ENCODE data around the gene TMEM51.
A peak's percentile ranks its signal among the peaks of the same experiment; 100 is the strongest.

TMEM51 gene

GRCh38 chr1:15206418-15207030, 53.0 kb downstream of the TMEM51 start:
- DNase-seq, result no peak
- in situ Hi-C loops (cut with MboI; ENCODE audit: low pct_unique_long_range_greater_than_20kb, low sequenced_read_pairs), result no loop called here

- DNase-seq, result no peak
- in situ Hi-C loops (cut with MboI; ENCODE audit: low pct_unique_long_range_greater_than_20kb, low sequenced_read_pairs), result no loop called here
Measured at GRCh38 chr1:15207031-15207828, 53.7 kb downstream of the TMEM51 start.

GRCh38 chr1:15207829-15208429, 54.4 kb downstream of the TMEM51 start:
- in situ Hi-C loops (cut with MboI; ENCODE audit: low pct_unique_long_range_greater_than_20kb, low sequenced_read_pairs), result no loop called here
- no peak for DNase-seq

- in situ Hi-C loops (cut with MboI; ENCODE audit: low pct_unique_long_range_greater_than_20kb, low sequenced_read_pairs), result no loop called here
- no peak for DNase-seq
Measured at GRCh38 chr1:15210651-15211375, 57.3 kb downstream of the TMEM51 start.

- in situ Hi-C loops (cut with MboI; ENCODE audit: low pct_unique_long_range_greater_than_20kb, low sequenced_read_pairs), result no loop called here
- no peak for DNase-seq
Measured at GRCh38 chr1:15211424-15211823, 57.9 kb downstream of the TMEM51 start.

GRCh38 chr1:15212216-15212953, 58.8 kb downstream of the TMEM51 start:
- in situ Hi-C loops (cut with MboI; ENCODE audit: low pct_unique_long_range_greater_than_20kb, low sequenced_read_pairs), result no loop called here
- DNase-seq, result no peak

- no peak for DNase-seq
- in situ Hi-C loops (cut with MboI; ENCODE audit: low pct_unique_long_range_greater_than_20kb, low sequenced_read_pairs), result no loop called here
Measured at GRCh38 chr1:15212954-15213291, 59.4 kb downstream of the TMEM51 start.

- no peak for DNase-seq
- in situ Hi-C loops (cut with MboI; ENCODE audit: low pct_unique_long_range_greater_than_20kb, low sequenced_read_pairs), result no loop called here
Measured at GRCh38 chr1:15213341-15213821, 59.8 kb downstream of the TMEM51 start.

- in situ Hi-C loops (cut with MboI; ENCODE audit: low pct_unique_long_range_greater_than_20kb, low sequenced_read_pairs), result no loop called here
- DNase-seq, result no peak
Measured at GRCh38 chr1:15214527-15214926, 61.0 kb downstream of the TMEM51 start.

- in situ Hi-C loops (cut with MboI; ENCODE audit: low pct_unique_long_range_greater_than_20kb, low sequenced_read_pairs), result no loop called here
- DNase-seq, result no peak
Measured at GRCh38 chr1:15215116-15215515, 61.6 kb downstream of the TMEM51 start.

- in situ Hi-C loops (cut with MboI; ENCODE audit: low pct_unique_long_range_greater_than_20kb, low sequenced_read_pairs), result no loop called here
Measured at GRCh38 chr1:15217654-15218053, 64.1 kb downstream of the TMEM51 start.

GRCh38 chr1:15218287-15219279, 65.0 kb downstream of the TMEM51 start:
- in situ Hi-C loops (cut with MboI; ENCODE audit: low pct_unique_long_range_greater_than_20kb, low sequenced_read_pairs), result no loop called here
- peak; percentile 61 for DNase-seq

More at GRCh38 chr1:15217654-15218053, 64.1 kb downstream of the TMEM51 start:
- DNase-seq, result no peak

GRCh38 chr1:15219280-15220023, 65.9 kb downstream of the TMEM51 start:
- no peak for DNase-seq
- in situ Hi-C loops (cut with MboI; ENCODE audit: low pct_unique_long_range_greater_than_20kb, low sequenced_read_pairs), result no loop called here

GRCh38 chr1:15220024-15220392, 66.5 kb downstream of the TMEM51 start:
- no peak for DNase-seq
- in situ Hi-C loops (cut with MboI; ENCODE audit: low pct_unique_long_range_greater_than_20kb, low sequenced_read_pairs), result no loop called here

GRCh38 chr1:15220825-15221431, 67.4 kb downstream of the TMEM51 start:
- in situ Hi-C loops (cut with MboI; ENCODE audit: low pct_unique_long_range_greater_than_20kb, low sequenced_read_pairs), result no loop called here

GRCh38 chr1:15222653-15223303, 69.2 kb downstream of the TMEM51 start:
- no peak for DNase-seq
- in situ Hi-C loops (cut with MboI; ENCODE audit: low pct_unique_long_range_greater_than_20kb, low sequenced_read_pairs), result no loop called here

More at GRCh38 chr1:15220825-15221431, 67.4 kb downstream of the TMEM51 start:
- no peak for DNase-seq

Measured in KBM-7 (cell line).